Glutamatergic neuron (in vitro differentiated cells): ENCODE results near the gene DNAJA1. TPM values are rescaled to one million over a fixed set of nuclear protein-coding genes. Genes with fewer than 3 reads are reported as not detected.

Experiments
- DNase-seq: peaks from one replicate; pipeline ENCODE4 v3.0.0; 2022
- H3K27ac Mint-ChIP-seq: one replicate; pipeline ENCODE4 v1.8.0; 2020; ENCODE audit warnings: mild to moderate bottlenecking, mixed read lengths, inconsistent platforms; ENCODE audit not compliant: unreplicated experiment
- H3K27me3 Mint-ChIP-seq: one replicate; pipeline ENCODE4 v1.8.0; 2020; ENCODE audit warnings: mild to moderate bottlenecking, moderate library complexity, mixed read lengths, inconsistent platforms; ENCODE audit not compliant: unreplicated experiment
- H3K36me3 Mint-ChIP-seq: one replicate; pipeline ENCODE4 v1.8.0; 2020; ENCODE audit warnings: mild to moderate bottlenecking, mixed read lengths, inconsistent platforms; ENCODE audit not compliant: unreplicated experiment
- H3K4me1 Mint-ChIP-seq: one replicate; pipeline ENCODE4 v1.8.0; 2020; ENCODE audit warnings: mild to moderate bottlenecking, low read depth, mixed read lengths, inconsistent platforms; ENCODE audit not compliant: unreplicated experiment
- H3K4me3 Mint-ChIP-seq: one replicate; pipeline ENCODE4 v1.8.0; 2020; ENCODE audit warnings: mild to moderate bottlenecking, mixed read lengths, inconsistent platforms; ENCODE audit not compliant: unreplicated experiment
- H3K9me3 Mint-ChIP-seq: one replicate; pipeline ENCODE4 v1.8.0; 2020; ENCODE audit warnings: mild to moderate bottlenecking, moderate library complexity, mixed read lengths, inconsistent platforms; ENCODE audit not compliant: unreplicated experiment
- CTCF ChIP-seq: fragments of 200-600 bp; sonication (generic); IDR thresholded peaks from one replicate; pipeline ENCODE4 v1.5.0; 2021; ENCODE audit not compliant: partially characterized antibody, unreplicated experiment
- total RNA-seq: library from RNA; stranded (reverse); fragmentation: NEBNext Ultra II Directional; extraction: Animal tissue kit (Norgen Biotek cat#: 25700); gene quantifications from one replicate; pipeline ENCODE4 v1.2.1, GENCODE V29; 2021; ENCODE audit not compliant: unreplicated experiment

DNAJA1 gene
- total RNA-seq, 1 donor from 2014 or later = 249 TPM

- H3K4me1 Mint-ChIP-seq = peaks cover 5% of the 10 kb centered on the region
- DNase-seq = no peak
- H3K9me3 Mint-ChIP-seq = peaks cover 6% of the 10 kb centered on the region
- TF ChIP-seq CTCF = no peak
- no peak overlapping the region for H3K4me3 Mint-ChIP-seq
- no peaks in the 10 kb centered on the region for H3K27me3 Mint-ChIP-seq
- no peak overlapping the region for H3K27ac Mint-ChIP-seq
- H3K36me3 Mint-ChIP-seq = no peaks in the 10 kb centered on the region
These were observed 4.2 kb downstream of the DNAJA1 start for GRCh38 chr9:33029231-33029786.

- no peak overlapping the region for H3K27ac Mint-ChIP-seq
- no peak for TF ChIP-seq CTCF
- DNase-seq = no peak
- H3K36me3 Mint-ChIP-seq = no peaks in the 10 kb centered on the region
- H3K27me3 Mint-ChIP-seq = no peaks in the 10 kb centered on the region
- peaks cover 5% of the 10 kb centered on the region for H3K4me1 Mint-ChIP-seq
- peaks cover 6% of the 10 kb centered on the region for H3K9me3 Mint-ChIP-seq
- no peak overlapping the region for H3K4me3 Mint-ChIP-seq
These were observed 5.2 kb downstream of the DNAJA1 start for GRCh38 chr9:33030285-33030684.

- peaks cover 2% of the 10 kb centered on the region for H3K9me3 Mint-ChIP-seq
- H3K27ac Mint-ChIP-seq = no peak overlapping the region
- peaks cover 1% of the 10 kb centered on the region for H3K4me1 Mint-ChIP-seq
- no peak overlapping the region for H3K4me3 Mint-ChIP-seq
- no peaks in the 10 kb centered on the region for H3K27me3 Mint-ChIP-seq
- no peak for TF ChIP-seq CTCF
- no peaks in the 10 kb centered on the region for H3K36me3 Mint-ChIP-seq
- no peak for DNase-seq
These were observed 7.2 kb downstream of the DNAJA1 start for GRCh38 chr9:33032292-33032691.

GRCh38 chr9:33032865-33033264 lies 7.8 kb downstream of the DNAJA1 start:
- H3K27me3 Mint-ChIP-seq = no peaks in the 10 kb centered on the region
- peaks cover 2% of the 10 kb centered on the region for H3K9me3 Mint-ChIP-seq
- DNase-seq = no peak
- H3K4me3 Mint-ChIP-seq = no peak overlapping the region
- H3K27ac Mint-ChIP-seq = peak overlapping the region; percentile 12
- H3K4me1 Mint-ChIP-seq = peaks cover 1% of the 10 kb centered on the region
- no peaks in the 10 kb centered on the region for H3K36me3 Mint-ChIP-seq
- no peak for TF ChIP-seq CTCF

GRCh38 chr9:33040792-33041431 lies 15.8 kb downstream of the DNAJA1 start:
- Mint-ChIP-seq H3K27ac (no peak overlapping the region), H3K9me3 (peaks cover 3% of the 10 kb centered on the region), H3K36me3 (no peaks in the 10 kb centered on the region), H3K4me3 (no peak overlapping the region), H3K4me1 (peaks cover 4% of the 10 kb centered on the region), H3K27me3 (peaks cover 1% of the 10 kb centered on the region)
- TF ChIP-seq CTCF = no peak
- no peak for DNase-seq
